SKM-1 treated with dmso at 0.1 percent for 144 hours (cell line): Measurements from ENCODE around the gene ANKRD44.

Experiments
- DNase-seq: peaks from one replicate; lab custom pipeline; 2025; ENCODE audit not compliant: unreplicated experiment; lab: John Stamatoyannopoulos, UW

Gene ANKRD44

DNA sequence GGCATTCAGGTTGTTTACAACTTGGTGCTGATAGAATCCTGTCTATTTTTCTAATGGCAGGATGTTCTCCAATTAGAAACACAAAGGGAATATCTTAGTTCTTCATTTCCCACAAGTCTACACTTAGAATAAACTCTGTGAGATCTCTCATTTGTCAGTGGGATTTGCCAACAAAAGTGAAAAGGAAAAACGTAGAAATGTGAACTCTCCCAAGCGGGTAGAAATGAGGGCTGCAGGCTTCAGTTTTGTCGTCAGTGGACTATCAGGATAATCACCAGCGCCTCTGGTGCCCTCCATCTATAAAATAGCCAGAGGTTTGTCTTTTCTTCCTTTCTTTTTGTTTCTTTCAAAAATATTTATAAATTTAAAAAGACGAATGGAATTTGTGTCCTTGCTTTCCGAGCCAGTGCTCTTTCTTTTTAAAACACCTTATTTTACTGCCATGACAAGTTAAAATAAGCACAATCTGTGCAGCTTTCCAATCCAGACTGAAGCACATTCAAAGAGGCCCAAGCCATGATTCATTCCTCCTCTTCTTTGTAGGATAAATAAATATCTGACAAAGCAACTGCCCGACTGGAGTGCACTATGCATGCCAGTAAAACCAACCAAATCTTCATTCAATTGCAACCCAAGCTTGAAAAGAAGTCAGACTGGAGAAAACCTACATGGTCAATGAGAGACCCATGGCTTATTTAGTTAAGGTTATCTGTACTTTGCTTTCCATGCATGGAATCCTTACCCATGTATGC lies 185.8 kb downstream of the ANKRD44 start:
- DNase-seq, result no peak

DNA sequence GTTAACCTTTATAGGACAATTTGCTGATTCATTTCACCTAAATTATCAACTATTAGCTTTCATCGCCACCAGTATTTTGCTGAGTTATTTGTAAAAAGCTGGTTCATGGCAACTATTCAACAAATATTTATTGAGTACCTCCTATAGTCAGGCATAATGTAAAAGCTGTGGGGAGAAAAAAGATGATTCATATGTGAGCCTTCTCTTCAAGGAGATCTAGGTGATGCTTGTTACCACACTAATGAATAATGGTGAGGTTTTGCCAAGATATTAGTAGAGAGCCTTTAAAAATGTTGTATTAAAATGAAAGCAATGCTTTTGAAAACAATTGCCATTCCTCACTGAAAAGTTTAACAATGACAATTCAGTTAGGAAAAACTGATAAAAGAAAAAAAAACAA lies 187.8 kb downstream of the ANKRD44 start:
- no peak for DNase-seq

DNA sequence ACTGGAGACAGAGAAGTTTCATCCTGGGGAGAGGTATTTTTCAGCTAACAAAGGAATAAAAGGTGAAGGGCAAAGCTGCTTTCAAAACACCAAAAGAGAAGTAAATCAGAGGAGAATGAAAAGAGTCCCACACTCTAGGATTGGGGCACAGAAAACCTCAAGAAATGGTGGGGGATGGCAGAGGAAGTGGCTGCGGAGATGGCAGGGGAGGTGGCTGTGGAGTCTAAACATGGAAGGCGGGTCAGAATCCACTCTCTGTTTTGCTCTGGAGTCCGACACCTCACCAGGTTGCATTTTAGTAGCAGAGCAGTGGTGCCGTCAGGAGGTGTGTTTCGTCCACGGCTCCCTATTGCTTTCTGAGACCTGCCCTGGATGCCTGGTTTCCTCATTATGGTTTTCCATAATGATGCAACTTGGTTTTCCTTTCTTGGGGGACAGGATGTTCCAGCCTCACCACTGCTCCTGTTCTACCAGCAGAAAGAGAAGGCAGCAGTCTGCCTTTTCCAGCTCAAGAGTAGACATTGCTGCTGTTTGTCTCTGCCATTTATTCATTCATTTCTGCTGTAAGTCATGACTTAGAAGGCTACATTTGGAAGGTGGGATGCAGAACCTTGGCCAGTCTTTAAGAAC lies 188.7 kb downstream of the ANKRD44 start:
- DNase-seq, result no peak

DNA sequence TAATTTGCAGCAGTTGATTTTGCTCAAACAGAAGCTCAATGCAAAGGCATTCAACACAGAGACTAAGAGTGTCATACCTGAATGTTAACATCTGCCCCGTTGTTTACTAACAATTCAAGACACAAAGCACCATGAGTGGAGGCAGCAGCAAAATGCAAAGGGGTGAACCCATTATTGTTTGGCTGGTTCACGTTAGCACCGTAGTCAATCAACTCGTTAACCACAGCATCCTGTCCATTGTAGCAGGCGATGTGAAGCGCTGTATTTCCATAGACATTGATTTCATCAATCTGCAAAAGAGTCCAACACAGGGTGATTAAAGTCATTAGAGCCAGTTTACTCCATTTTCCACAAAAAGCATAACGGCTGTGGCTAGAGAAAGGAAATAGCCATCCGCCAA lies 189.3 kb downstream of the ANKRD44 start:
- DNase-seq, result no peak

DNA sequence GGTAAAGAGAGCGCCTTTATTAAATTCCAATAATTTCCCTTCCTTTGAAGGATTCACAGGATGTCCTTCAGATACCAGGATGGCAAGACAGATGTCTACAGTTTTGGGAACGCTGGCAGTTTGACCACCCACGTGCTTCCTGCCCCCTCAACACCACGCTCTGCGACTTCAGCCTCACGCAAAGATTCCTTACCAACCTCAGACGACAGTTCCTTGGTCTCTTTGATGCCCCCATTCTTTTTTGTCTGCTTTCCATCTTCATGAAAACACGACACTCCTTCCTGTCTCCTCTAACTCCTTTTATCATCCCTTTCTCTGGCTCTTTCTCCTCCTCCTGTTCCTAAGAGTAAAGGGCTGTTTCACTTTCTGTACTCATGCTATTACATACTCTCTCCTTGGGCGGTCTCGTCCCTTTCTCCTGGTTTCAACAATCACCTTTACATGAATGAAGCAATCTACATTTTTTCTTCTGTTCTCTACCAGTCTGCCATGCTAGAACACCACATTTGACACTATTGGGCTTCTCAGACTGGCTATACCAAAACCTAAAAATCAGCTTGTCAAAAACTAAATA lies 194.2 kb downstream of the ANKRD44 start:
- no peak for DNase-seq

DNA sequence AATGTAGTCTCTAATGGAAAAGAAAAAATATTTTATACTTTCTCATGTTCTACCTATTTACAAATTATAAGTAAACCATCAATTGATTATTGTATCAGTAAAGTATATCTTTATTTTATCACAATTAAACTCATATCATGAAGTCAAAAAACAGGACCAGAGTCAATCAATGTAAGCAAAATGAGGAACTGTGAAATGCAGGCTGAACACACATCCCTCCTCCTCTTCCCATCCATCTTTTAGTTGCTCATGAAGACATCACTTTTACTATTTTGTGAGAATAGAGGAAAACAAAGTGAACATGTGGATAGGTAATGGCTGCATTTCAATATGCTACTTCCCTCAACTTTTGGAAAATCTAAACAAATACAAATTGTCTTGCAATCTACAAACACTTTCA lies 195.3 kb downstream of the ANKRD44 start:
- no peak for DNase-seq

DNA sequence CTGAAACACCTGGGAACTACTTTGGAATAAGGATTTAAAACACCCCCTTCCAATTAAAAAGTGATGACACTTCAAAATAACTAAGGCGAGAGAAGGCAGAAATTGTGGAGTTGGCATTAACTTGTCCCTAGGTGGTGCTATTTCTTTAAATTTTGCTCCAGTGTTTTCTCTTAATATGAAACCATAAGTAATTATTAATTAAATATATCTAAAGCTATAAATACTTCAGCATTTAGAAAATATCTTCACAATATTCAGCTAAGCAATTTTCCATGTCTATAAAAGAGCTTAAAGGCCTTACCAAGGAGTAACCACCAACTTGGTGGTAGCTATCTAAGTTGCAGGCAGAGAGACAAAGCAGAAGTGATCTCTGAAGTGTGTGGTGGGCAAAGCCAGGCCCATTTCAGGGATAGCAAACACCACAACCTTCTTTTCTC lies 197.3 kb downstream of the ANKRD44 start:
- DNase-seq, result peak; percentile 25

DNA sequence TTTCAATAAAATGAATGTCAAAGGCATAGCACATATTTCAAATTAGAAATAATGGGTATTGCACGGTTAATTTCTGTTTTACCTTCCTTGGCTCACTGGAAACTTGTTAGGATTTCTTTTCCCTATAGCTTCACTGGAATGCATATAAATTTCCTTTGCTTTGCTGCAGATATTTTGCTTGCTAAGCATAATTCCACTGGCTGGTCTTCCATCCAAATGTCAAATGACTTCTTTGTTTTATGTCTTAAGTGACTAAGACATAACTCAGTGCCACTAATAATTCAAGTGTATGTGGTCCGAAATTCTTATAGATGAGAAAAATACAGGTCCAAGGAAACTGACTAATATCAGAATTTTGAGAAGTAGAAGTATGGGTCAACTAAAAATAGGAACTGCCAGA lies 201.3 kb downstream of the ANKRD44 start:
- DNase-seq, result no peak

DNA sequence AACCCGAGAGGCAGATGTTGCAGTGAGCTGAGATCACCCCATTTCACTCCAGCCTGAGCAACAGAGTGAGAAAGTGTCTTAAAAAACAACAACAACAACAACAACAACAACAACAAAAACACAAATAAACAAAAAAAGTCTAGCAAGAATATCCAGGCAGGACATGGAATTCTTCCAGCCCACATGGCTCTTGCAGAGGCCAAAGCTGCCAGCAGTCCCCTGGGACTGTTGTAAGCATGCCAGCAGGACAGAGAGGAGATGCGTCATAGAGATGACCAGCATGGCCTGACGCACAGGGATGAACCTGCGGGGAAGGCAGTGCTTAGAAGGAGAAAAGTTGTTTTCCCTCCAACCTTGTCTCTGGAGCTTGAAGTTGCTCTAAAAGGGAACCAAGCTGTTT lies 201.8 kb downstream of the ANKRD44 start:
- no peak for DNase-seq

DNA sequence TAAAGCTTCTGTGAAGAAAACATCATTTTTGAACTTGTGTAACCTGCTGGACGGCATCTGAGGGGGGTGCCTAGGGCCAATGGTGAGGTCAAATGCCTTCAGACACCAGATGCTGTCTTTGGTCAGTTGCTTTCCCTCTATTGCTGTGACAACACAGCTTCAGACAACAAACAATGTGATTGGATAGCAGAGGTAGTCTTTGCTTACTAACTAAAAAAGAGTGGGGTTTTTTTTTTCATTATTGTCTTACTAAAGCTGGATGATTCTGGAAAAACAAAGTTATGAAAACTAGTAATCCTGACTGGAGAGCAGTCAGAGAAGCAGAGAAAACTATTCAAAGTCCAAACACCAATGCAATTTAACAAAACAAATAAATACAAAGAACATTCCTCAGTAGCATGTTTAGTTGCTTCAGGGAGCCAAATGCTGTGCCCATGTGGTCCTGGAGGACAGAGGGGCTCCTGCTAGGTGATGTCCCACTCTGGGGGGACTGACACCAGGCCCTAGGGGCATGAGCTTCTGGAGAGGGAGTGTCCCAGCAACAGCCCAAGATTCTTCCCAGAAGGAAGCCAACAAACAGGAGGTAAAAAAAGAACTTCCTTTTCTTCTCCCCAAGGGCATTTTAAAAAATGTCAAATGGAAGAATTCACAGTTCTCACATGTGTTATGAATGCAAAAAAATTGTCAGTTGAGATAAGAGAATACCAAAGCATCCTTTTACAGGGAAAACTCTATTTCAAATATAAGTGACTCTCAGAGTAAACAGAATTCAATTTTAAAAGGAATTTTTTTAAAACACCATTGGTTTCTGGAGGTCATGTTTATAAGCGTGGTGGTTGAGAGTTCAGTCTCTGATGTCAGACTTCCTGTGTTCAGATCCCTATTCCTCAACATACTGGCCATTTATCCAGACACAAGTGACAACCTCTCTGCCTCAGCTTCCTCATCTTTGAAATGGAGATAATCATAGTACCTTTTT lies 203.0 kb downstream of the ANKRD44 start:
- DNase-seq, result no peak

DNA sequence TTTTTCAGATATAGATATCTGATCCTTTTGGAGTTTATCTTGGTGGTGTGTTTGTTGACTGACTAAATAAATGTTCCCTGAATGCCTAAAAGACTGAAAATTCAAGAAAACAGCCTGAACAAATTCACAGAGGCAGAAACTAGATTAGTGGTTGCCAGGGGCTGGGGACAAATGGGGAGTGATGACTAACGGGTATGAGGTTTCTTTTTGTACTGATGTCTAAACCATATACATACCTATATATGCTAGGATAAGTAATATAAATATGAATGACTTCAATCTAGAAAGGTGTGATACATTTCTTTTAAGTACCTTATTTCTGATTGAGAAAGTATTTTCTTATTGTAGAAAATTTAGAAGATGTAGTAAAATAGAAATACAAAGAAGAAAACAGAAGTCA lies 207.2 kb downstream of the ANKRD44 start:
- no peak for DNase-seq

DNA sequence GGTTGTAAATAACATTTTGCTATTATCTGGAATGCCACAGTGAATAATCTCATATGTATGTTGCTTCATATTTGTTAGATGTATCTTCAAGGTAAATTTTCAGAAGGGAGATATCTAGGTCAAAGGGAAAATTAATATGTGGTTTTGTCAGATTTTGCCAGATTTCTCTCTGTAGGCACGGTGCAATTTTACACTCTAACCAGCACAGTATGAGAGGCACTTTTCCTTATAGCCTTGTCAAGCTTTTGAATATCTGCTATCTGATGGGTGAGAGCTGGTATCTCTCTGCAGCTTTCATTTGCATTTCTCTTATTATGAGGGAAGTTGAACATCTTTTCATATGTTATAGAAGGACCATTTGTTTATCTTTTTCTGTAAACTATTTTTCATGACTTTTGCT lies 208.3 kb downstream of the ANKRD44 start:
- no peak for DNase-seq

DNA sequence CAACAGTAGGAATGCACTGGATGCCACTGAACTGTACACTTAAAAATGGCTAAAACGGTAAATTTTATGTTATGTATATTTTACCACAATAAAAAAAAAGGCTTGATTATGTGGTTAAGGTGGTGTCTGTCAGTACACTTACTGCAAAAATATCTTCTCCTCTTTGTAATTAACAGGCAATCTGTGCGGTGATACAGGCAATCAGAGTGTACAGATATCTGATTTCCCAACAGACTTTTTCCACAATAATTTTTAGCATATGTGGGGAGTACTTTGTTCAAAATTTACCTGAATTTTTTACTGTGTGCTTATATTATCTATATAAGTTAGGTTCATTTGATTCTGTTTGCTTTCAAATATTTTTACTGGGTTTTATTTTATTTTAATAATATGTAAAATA lies 209.1 kb downstream of the ANKRD44 start:
- DNase-seq, result no peak

DNA sequence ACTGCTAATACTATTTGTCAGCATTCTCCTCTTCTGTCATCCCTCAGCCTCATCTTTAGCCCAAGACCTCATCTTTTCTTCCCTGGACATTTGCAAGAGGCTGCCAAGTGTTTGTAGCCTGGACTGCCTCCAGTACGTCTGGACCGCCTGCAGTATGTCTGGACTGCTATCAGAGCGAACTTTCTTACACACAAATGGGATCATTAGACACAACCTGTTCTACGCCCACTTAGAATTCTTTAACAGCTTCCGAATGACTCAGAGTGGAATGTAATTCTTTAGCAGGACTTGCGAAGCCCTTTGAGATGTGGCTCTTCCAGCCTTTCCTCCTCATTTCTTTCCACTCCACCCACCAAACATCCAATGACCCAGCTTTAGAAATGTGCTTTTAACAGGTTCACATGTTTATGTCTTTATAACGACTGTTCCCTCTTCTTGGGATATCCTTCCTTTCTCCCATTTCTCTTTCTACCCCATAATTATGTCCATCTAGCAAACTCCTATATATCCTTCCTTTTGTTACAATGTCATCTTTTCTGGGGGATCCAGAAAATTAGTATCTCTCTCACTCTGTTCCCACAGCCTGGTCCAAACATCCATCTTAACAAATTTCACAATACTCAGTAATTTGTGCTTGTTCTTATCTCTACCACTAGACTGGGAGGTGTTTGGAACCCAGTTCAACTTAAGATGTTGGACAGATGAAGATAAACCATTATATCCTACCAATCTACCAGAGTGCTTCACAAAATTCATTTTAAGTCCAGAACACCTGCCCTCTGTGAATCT lies 212.8 kb downstream of the ANKRD44 start:
- DNase-seq, result no peak

DNA sequence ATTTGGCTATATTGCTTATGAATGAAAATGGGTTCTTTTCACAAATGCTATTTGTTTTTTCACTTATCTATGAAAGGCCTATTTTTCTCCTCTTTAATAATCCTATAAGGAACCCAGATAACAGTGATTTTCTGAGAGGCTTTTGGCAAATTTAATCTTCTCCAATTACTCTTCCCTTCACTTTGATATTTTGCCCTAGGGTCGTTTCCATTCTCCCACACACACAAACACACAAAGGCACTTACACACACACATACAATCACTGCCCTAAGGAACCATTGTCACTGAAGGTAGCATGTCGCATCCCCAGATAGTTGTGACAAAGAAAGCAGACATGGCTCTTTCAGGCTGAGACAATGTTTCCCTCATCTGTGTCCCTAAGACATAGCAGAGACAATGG lies 213.9 kb downstream of the ANKRD44 start:
- DNase-seq, result no peak

DNA sequence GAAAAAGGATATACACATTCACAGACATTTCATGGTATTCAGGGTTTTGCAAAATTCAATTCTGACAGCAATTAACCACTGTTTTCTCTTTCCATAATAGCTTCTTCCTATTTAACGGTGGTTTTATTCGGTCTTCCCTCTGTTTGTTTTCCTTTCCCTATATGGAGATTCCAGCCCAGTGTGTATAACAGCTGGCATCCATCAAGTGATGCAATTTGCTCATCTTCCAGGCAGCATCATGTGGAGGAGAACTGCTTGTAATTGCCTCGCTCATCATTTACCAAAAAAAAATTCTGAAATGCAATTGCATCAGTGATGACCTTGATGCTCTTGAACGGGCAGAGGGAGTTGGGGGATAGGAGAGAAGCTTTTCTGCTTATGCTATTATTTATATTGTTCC lies 218.1 kb downstream of the ANKRD44 start:
- no peak for DNase-seq

DNA sequence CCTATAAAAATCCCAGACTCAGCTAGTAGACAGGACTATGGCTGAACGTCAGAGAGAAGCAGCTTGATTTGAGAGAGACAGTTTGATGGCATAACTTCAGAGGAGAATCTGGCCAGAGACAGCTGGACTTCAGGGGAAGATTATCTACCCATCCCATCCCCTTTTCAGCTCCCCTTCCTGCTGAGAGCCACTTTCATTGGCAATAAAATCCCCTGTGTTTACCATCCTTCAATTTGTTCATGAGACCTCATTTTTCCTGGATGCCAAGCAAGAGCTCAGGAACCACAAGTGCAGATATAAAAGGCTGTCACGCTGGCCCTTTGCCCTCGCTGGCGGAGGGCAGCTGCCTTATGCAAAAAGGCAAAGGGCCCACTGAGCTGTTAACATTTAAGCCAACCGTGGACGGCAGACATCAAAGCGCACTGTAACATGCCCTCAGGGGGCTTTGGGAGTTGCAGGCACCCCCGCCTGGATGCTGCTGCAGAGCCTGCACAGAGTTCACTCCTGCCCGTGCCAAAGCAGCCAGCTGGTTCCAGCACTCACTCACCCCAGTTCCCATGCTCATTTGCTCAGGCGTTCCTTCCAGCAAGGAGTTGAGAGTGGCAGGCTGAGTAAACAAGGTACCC lies 219.7 kb downstream of the ANKRD44 start:
- DNase-seq, result no peak

DNA sequence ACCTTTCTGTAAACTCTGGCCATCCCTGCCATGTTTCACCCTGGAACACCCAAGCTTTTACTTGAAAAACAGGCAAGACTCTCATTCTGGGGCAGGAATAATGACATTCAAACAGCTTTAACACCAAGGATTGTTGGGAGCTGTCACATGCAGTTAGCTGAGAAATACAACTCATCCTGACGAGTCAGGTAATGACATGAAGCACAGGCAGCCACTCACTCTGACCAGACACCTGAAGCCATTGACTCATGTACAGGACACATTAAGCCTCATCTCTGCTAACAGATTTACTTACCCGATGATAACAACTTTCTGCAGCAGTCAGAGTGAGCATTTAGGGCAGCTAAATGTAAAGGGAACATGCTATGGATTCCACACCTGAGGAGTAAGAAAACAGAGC lies 220.9 kb downstream of the ANKRD44 start:
- no peak for DNase-seq

DNA sequence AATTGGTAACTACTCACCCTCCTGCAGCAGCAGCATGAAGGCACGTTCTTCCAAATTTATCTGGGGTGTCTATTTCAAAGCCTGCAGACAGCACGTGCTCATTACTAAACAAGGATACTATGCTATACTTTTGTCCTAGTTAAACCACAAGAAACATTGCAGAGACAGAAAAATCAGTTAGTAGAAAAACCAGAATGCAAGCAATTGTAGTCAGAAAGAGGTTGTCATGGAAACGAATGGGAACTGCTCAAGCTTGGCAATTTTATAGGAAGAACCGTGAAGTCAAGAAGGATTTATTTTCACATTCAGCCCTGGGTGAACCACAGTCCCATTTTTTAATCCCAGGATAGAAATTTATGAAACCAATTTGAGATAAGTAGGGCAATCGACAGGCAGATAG lies 221.9 kb downstream of the ANKRD44 start:
- DNase-seq, result no peak

DNA sequence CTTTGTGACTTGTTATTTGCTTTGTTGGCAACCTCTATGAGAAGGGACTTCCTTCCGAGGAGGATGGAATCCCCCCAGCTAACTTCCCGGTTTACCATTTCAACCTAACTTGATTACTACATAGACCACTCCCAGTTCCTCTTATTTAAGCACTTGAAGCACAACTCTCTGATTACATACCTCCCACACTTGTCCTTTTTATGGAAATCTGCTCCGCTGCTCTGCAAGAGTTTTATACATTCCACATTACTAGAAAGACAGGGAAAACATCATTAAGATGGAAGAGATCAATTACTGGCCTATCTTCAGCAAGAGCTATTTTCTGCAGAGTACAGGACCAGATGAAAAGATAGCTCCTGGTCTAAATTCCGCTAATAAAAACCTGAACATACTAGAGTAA lies 224.1 kb downstream of the ANKRD44 start:
- DNase-seq, result no peak
